ENCODE data around the gene CNNM2. TPM values are rescaled to one million over a fixed set of nuclear protein-coding genes. Genes with fewer than 3 reads are reported as not detected.
A peak's percentile ranks its signal among the peaks of the same experiment; 100 is the strongest.

Gene CNNM2
- total RNA-seq, 6 experiments from 2014 or later = 5.2 to 7.6 (median 6.5) TPM

- Histone ChIP-seq H3K36me3 (peaks cover 0 to 10% (median 0%) of the 10 kb centered on the region in 4 donors), H3K9me3 (no peaks in the 10 kb centered on the region), H3K4me3 (no peak overlapping the region), H3K4me1 (no peaks in the 10 kb centered on the region), H3K27me3 (no peaks in the 10 kb centered on the region), H3K27ac (no peak overlapping the region)
- 83% methylated on average over 7 of the region's 14 CpGs for WGBS (ENCODE audit: insufficient coverage, low coverage, low lambda C conversion rate, missing lambda C conversion rate)
- no peak for DNase-seq
- TF ChIP-seq POLR2A (IDR thresholded peaks at IDR 0.05) (no peak), CTCF (IDR thresholded peaks at IDR 0.05) (no peak)
- peak in 1 of 4 donors; percentile 7 for ATAC-seq
- intact Hi-C loops (cut with DNase I) = loop anchor here (10.0 kb wide), 3 partner anchors 166 to 344 kb away; partner anchors contain the start of genes CYP17A1 (in 1 of the 2) and RPEL1 (in 1 of the 2)
These were observed 160.6 kb downstream of the CNNM2 start for GRCh38 chr10:103078676-103079075.

DNA sequence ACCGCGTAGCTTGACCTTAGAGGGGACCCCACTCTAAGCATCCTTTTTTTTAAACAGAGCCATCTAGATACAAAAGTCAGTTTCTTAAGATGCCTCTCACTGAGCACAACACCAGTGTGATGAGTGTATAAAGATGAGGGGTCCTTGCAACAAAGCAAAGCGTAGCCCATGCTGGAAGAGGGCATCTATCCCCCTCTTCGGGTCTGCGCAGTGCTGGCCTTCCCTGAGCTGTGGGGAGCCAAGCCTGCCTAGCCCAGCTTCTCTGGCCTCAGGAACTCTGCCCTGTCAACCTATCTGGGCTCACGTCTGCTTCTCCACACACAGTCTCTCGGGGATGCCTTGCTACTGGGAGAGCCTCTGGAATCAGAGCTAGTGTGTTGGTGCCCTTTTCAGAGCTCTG lies 161.0 kb downstream of the CNNM2 start:
- intact Hi-C loops (cut with DNase I) = loop anchor here (10.0 kb wide), 3 partner anchors 166 to 344 kb away; partner anchors contain the start of genes CYP17A1 (in 1 of the 2) and RPEL1 (in 1 of the 2)
- Histone ChIP-seq H3K4me3 (no peak overlapping the region), H3K9me3 (no peaks in the 10 kb centered on the region), H3K27ac (no peak overlapping the region), H3K36me3 (peaks cover 0 to 11% (median 0%) of the 10 kb centered on the region in 4 donors), H3K27me3 (no peaks in the 10 kb centered on the region), H3K4me1 (no peaks in the 10 kb centered on the region)
- DNase-seq (no peak), ATAC-seq (no peak)
- TF ChIP-seq POLR2A (IDR thresholded peaks at IDR 0.05) = no peak
- TF ChIP-seq CTCF (IDR thresholded peaks at IDR 0.05) = no peak
- WGBS (ENCODE audit: insufficient coverage, low coverage, low lambda C conversion rate, missing lambda C conversion rate) = 92% methylated on average over 2 of the region's 7 CpGs

DNA sequence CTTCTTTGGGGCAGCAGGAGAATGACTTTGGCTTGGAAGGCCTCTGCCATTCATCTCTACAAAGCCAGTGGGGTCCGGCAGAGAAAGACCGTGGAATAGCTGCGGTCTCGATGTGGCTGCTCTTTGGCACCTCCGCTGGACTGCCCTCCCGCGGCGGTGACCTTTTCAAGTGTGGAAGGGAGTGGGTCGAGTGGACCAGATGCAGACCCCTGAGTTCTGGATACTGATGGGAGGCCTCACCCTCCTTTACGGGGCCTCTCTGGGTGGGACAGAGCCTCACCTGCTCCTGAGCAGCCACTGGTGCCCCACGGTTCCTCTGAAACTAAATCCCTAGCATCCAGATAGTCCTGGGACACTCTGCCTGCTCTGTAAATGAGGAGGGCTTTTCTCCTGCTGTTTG lies 161.9 kb downstream of the CNNM2 start:
- ATAC-seq (no peak), DNase-seq (no peak)
- Histone ChIP-seq H3K9me3 (no peaks in the 10 kb centered on the region), H3K27me3 (no peaks in the 10 kb centered on the region), H3K36me3 (peaks cover 0 to 11% (median 0%) of the 10 kb centered on the region in 4 donors), H3K4me1 (no peaks in the 10 kb centered on the region), H3K27ac (no peak overlapping the region), H3K4me3 (no peak overlapping the region)
- no peak for TF ChIP-seq POLR2A (IDR thresholded peaks at IDR 0.05)
- no peak for TF ChIP-seq CTCF (IDR thresholded peaks at IDR 0.05)
- no CpG with 5 or more reads among the region's 11 CpGs for WGBS (ENCODE audit: insufficient coverage, low coverage, low lambda C conversion rate, missing lambda C conversion rate)
- intact Hi-C loops (cut with DNase I) = loop anchor here (10.0 kb wide), 3 partner anchors 165 to 345 kb away; partner anchors contain the start of genes CYP17A1 (in 1 of the 2) and RPEL1 (in 1 of the 2)

- H3K9me3 ChIP-seq = no peaks in the 10 kb centered on the region
- H3K4me1 ChIP-seq = no peaks in the 10 kb centered on the region
- DNase-seq (no peak), ATAC-seq (peak in 1 of 4 donors; percentile 23)
- intact Hi-C loops (cut with DNase I) = no loop called here
- no peak overlapping the region for H3K4me3 ChIP-seq
- H3K27me3 ChIP-seq = no peaks in the 10 kb centered on the region
- TF ChIP-seq POLR2A (IDR thresholded peaks at IDR 0.05) (no peak), CTCF (IDR thresholded peaks at IDR 0.05) (no peak)
- H3K36me3 ChIP-seq = peaks cover 0 to 16% (median 5%) of the 10 kb centered on the region in 4 donors
- WGBS (ENCODE audit: insufficient coverage, low coverage, low lambda C conversion rate, missing lambda C conversion rate) = no CpG with 5 or more reads among the region's 4 CpGs
- H3K27ac ChIP-seq = no peak overlapping the region
These were observed 162.9 kb downstream of the CNNM2 start for GRCh38 chr10:103080891-103081581.

All from right lobe of liver (tissue), 6 donors.